ENCODE measurements around the gene PRR5L.

DNA sequence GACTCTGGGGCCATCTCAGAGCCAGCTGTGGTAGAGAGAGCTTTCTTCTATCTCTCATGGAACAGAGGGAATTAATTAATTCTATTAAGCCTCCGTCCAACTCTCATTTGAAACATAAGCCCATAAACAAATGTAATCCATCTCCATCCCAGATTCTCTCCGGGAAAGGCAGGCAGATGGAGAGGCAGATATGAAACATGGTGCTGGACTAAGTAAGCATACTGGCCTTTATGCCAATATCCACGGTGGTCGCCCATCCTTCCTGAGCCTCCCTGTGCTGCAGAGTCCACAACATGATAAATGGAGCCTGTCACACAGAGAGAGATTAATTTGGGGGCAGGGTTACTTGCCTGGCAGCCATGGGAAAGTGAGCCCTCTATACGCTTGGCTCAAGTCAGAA is 44.8 kb downstream of the PRR5L start:
- TF ChIP-seq, protein P1, sequence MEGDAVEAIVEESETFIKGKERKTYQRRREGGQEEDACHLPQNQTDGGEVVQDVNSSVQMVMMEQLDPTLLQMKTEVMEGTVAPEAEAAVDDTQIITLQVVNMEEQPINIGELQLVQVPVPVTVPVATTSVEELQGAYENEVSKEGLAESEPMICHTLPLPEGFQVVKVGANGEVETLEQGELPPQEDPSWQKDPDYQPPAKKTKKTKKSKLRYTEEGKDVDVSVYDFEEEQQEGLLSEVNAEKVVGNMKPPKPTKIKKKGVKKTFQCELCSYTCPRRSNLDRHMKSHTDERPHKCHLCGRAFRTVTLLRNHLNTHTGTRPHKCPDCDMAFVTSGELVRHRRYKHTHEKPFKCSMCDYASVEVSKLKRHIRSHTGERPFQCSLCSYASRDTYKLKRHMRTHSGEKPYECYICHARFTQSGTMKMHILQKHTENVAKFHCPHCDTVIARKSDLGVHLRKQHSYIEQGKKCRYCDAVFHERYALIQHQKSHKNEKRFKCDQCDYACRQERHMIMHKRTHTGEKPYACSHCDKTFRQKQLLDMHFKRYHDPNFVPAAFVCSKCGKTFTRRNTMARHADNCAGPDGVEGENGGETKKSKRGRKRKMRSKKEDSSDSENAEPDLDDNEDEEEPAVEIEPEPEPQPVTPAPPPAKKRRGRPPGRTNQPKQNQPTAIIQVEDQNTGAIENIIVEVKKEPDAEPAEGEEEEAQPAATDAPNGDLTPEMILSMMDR (IDR thresholded peaks at IDR 0.05; ENCODE audit: low read depth, low read length, poor library complexity, severe bottlenecking) = no peak
- TF ChIP-seq EZH2phosphoT487 (IDR thresholded peaks at IDR 0.05; ENCODE audit: borderline replicate concordance, low read length) = no peak
